ENCODE results near the gene ENTPD3. TPM values are rescaled to one million over a fixed set of nuclear protein-coding genes. Genes with fewer than 3 reads are reported as not detected.
"Not testable (repeated sequence)": the region's sequence is repeated elsewhere in the genome, so short reads cannot be mapped to it uniquely, and the experiment has no call there.

The ENTPD3 gene
- total and polyA plus RNA-seq, 9 donors, result 0.46 to 5.6 (median 1.3) TPM

DNA sequence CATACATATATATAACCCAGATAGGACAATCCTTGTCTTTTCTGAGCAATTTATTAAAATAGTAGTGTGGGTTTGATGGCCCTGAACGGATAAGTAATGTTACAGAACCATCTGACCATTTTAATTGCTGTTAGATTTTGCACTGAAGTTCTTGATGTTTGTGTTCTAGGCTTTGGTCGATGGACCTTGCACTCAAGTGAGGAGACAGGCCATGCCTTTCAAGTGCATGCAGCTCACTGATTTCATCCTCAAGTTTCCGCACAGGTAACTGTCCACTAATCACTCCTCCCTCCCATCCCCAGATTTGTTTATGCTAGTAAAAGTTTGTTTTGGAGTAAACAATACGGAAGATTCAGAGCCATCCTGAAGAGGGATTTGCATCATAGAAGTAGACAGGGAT lies 71.5 kb downstream of the ENTPD3 start:
- H3K36me3 ChIP-seq, result no peaks in the 10 kb centered on the region
- H3K4me1 ChIP-seq (ENCODE audit: insufficient read depth), result peaks cover 7% of the 10 kb centered on the region
- H3K9me3 ChIP-seq, result no peaks in the 10 kb centered on the region
- peak overlapping the region in 1 of 2 donors; percentile 74 for H3K27ac ChIP-seq
- intact Hi-C loops (cut with DNase I), result loop anchor here in 3 of 4 donors (5.0 to 10.0 kb wide), 3 partner anchors 134 to 151 kb away; partner anchors contain the start of gene EIF1B (in 1 of the 3)
- H3K27me3 ChIP-seq, result no peaks in the 10 kb centered on the region
- TF ChIP-seq, protein P1, sequence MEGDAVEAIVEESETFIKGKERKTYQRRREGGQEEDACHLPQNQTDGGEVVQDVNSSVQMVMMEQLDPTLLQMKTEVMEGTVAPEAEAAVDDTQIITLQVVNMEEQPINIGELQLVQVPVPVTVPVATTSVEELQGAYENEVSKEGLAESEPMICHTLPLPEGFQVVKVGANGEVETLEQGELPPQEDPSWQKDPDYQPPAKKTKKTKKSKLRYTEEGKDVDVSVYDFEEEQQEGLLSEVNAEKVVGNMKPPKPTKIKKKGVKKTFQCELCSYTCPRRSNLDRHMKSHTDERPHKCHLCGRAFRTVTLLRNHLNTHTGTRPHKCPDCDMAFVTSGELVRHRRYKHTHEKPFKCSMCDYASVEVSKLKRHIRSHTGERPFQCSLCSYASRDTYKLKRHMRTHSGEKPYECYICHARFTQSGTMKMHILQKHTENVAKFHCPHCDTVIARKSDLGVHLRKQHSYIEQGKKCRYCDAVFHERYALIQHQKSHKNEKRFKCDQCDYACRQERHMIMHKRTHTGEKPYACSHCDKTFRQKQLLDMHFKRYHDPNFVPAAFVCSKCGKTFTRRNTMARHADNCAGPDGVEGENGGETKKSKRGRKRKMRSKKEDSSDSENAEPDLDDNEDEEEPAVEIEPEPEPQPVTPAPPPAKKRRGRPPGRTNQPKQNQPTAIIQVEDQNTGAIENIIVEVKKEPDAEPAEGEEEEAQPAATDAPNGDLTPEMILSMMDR (IDR thresholded peaks at IDR 0.05), result no peak
- no peak for TF ChIP-seq EP300 (IDR thresholded peaks at IDR 0.05)
- no peak for TF ChIP-seq POLR2A (IDR thresholded peaks at IDR 0.05)
- no peak for DNase-seq
- 70 to 82% (median 80%) methylated on average over 4 of the region's 4 CpGs for WGBS, 3 donors
- peak overlapping the region; percentile 99 for H3K4me3 ChIP-seq

DNA sequence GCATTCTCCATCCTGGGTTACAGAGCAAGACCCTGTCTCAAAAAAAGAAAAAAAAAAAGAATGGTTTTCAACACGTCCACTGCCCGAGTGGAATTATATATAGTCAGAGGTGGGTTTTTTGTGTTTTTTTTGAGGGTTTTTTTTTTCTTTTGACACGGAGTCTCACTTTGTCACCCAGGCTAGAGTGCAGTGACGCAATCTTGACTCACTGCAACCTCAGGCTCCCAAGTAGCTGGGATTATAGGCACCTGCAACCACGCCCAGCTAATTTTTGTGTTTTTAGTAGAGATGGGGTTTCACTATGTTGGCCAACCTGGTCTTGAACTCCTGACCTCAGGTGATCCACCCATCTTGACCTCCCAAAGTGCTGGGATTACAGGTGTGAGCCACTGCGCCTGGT lies 73.5 kb downstream of the ENTPD3 start:
- H3K4me3 ChIP-seq; H3K27ac ChIP-seq; H3K27me3 ChIP-seq; H3K36me3 ChIP-seq; H3K4me1 ChIP-seq (ENCODE audit: insufficient read depth); DNase-seq; H3K9me3 ChIP-seq; intact Hi-C loops (cut with DNase I): not testable (repeated sequence)
- WGBS, 3 donors, result 80 to 86% (median 84%) methylated on average over 6 of the region's 6 CpGs

- no peaks in the 10 kb centered on the region for H3K27me3 ChIP-seq
- no peak overlapping the region for H3K4me3 ChIP-seq
- H3K4me1 ChIP-seq (ENCODE audit: insufficient read depth), result peaks cover 7% of the 10 kb centered on the region
- TF ChIP-seq EP300 (IDR thresholded peaks at IDR 0.05) (no peak), POLR2A (IDR thresholded peaks at IDR 0.05) (no peak)
- TF ChIP-seq, protein P1 (IDR thresholded peaks at IDR 0.05), result no peak
- no peaks in the 10 kb centered on the region for H3K36me3 ChIP-seq
- 69 to 77% (median 73%) methylated on average over 3 of the region's 3 CpGs for WGBS, 3 donors
- no peak overlapping the region for H3K27ac ChIP-seq
- intact Hi-C loops (cut with DNase I), result no loop called here
- H3K9me3 ChIP-seq, result no peaks in the 10 kb centered on the region
- no peak for DNase-seq
Observed at GRCh38 chr3:40461161-40461560, 74.2 kb downstream of the ENTPD3 start.

GRCh38 chr3:40462838-40463237 lies 75.9 kb downstream of the ENTPD3 start:
- H3K27ac ChIP-seq; H3K4me1 ChIP-seq (ENCODE audit: insufficient read depth); DNase-seq; H3K36me3 ChIP-seq; intact Hi-C loops (cut with DNase I); H3K4me3 ChIP-seq; H3K9me3 ChIP-seq; H3K27me3 ChIP-seq: not testable (repeated sequence)
- WGBS, 3 donors, result 90 to 91% (median 90%) methylated on average over 7 of the region's 7 CpGs

DNA sequence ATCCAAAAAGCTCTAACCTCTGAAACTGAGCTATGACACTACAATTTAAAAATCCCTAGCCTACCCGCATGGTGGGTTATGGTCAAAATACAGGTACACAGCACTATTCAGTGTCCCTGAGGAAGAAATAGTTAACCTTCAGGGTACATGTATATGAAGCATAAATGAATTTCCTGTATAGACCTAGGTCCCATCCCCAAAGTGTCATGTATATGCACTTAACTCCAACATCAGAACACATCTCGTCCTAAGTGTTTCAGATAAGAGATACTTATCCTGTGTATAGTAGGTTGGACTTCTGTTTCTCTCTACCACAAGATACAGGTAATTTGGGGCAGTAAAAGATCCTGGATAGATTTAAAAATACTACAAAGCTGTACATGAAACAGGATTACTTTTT lies 76.6 kb downstream of the ENTPD3 start:
- 88 to 95% (median 90%) methylated on average over 2 of the region's 2 CpGs for WGBS, 3 donors
- Histone ChIP-seq H3K27me3 (no peaks in the 10 kb centered on the region), H3K9me3 (no peaks in the 10 kb centered on the region), H3K4me1 (ENCODE audit: insufficient read depth) (no peaks in the 10 kb centered on the region), H3K27ac (no peak overlapping the region), H3K36me3 (no peaks in the 10 kb centered on the region), H3K4me3 (no peak overlapping the region)
- intact Hi-C loops (cut with DNase I), result no loop called here
- TF ChIP-seq POLR2A (IDR thresholded peaks at IDR 0.05) (no peak), EP300 (IDR thresholded peaks at IDR 0.05) (no peak)
- TF ChIP-seq, protein P1 (IDR thresholded peaks at IDR 0.05), result no peak
- no peak for DNase-seq
